Hematopoietic multipotent progenitor cell treated with erythropoietin and hydrocortisone succinate and interleukin-3 and kit ligand, for 8 days (in vitro differentiated cells): ENCODE results near the gene SEC22A.

Source experiments
- DNase-seq: peaks from one replicate; pipeline ENCODE4 v3.0.0-alpha.2; 2015

The SEC22A gene

GRCh38 chr3:123270818-123271217 is 69.1 kb downstream of the SEC22A start:
- DNase-seq, result no peak

DNA sequence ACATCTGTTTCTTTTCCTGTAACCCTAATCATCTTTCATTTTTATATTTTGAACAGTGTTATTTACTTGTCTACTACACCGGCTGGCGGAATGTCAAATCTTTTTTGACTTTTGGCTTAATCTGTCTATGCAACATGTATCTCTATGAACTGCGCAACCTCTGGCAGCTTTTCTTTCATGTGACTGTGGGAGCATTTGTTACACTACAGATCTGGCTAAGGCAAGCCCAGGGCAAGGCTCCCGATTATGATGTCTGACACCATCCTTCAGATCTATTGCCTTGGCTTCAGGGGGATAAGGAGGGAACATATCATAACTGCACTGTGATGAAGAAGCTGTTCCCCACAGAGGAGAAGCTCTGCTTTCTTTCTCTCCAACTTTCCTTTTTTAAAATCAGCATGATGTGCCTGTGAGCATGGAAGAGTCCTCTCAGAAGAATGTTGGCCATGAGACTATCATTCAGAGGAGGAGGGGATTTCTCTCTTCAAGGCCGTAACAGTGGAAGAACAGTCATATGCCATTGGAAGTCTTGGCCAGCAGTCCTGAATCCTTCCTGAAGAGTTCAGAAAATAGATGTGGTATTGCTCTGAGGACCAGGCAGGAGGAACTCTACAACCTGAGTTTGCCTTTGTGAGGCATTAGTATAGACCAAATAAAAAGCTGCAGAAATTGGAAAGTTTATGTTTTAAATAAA is 69.9 kb downstream of the SEC22A start:
- no peak for DNase-seq

- DNase-seq, result no peak
These were observed 70.8 kb downstream of the SEC22A start for GRCh38 chr3:123272547-123272946.

DNA sequence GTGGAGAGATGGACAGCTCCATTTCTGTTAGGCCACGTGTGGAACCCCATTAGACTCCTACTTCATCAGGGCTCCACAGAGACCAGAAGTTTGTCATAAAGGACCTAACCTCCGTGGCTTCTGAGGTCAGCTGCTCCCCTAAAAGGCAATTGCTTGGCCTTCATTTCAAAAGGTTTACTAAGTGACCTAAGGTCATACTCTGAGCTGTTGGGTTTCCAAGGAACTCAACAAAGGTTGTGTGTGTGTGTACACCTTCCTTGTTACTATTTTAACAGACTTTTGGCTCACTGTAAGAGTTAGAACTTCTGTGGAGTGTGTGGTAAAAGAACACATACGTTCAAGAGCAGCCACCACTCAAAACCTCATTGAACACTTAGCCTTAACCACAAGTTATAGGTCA is 73.9 kb downstream of the SEC22A start:
- DNase-seq, result no peak

GRCh38 chr3:123276346-123277006 is 74.7 kb downstream of the SEC22A start:
- DNase-seq, result no peak

GRCh38 chr3:123277106-123277505 is 75.4 kb downstream of the SEC22A start:
- DNase-seq, result no peak

- no peak for DNase-seq
These were observed 76.7 kb downstream of the SEC22A start for GRCh38 chr3:123278446-123278845.

DNA sequence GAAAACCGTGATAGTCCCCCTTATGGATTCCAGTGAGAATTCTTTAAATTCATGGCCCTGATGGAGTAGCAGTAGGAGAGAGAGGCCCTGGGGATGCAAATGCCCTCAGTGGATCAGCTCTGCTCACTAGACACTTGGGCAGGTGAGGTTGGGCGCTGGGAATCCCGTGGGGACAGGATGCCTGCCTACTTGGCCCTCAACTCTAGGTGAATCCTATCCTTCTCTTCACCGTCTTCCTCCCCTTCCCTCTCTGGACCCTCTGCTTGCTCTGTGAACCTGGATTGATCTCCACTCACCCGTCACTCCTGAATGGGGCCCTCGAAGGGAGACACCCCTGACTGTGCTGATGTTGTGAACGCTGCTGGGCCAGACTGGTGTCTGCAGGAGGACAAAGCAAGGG is 77.4 kb downstream of the SEC22A start:
- DNase-seq, result no peak

DNA sequence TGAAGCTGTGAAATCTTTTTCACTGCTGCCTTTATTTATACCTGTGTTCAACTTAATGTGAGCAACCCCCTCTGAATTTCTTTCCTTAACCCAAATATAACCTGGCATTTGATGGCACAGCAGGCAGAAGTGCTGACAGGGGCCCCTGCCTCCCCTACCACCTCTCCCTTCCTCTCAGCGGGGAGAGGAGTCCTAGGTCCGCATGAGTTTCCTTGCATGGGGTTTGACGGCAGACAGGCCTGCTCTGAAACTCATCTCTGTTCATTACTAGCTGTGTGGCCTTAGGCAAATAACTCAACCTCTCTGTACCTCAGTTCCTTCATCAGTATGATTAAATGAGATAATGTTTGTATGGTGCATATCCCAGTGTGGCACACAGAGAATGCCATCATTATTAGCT is 79.7 kb downstream of the SEC22A start:
- no peak for DNase-seq

DNA sequence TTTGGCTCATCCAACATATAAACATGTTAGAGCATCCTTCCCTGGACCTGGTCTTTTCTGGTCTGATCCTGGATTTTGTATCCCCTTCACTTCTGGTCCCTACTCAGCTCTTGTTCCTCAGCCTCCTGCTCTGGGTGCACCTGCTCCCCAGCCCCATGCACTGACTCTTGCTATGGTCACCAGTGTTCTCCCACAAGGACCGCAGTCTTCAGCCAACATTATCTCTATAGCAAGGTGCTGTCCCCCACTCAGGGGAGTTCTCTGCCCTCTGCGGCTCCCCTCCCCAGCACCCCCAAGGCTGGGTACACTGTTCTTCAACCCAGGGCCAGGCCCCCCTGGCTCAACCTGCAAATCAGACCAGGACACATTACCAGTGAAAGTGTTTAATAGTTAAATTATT is 80.2 kb downstream of the SEC22A start:
- no peak for DNase-seq

DNA sequence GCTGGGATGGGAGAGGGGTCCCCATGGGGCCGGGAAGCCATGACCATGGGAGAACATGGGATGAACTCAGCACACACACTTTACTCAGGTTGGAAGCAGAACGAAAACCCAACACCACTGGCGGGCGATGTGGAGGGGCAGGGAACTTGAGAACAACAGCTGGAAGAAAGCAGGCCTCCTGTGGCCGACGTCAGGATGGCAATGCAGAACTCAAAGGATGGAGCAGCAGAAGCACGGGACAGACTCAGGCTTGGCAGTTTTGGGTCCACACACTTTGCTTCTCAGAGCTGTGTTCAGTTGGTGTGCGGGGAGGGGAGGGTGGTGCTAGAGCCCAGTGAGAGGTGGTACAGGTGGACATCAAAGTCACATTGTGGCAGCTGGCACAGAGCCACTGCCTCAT is 80.7 kb downstream of the SEC22A start:
- no peak for DNase-seq

GRCh38 chr3:123283074-123283473 is 81.3 kb downstream of the SEC22A start:
- no peak for DNase-seq

- no peak for DNase-seq
These were observed 82.1 kb downstream of the SEC22A start for GRCh38 chr3:123283657-123284398.

DNA sequence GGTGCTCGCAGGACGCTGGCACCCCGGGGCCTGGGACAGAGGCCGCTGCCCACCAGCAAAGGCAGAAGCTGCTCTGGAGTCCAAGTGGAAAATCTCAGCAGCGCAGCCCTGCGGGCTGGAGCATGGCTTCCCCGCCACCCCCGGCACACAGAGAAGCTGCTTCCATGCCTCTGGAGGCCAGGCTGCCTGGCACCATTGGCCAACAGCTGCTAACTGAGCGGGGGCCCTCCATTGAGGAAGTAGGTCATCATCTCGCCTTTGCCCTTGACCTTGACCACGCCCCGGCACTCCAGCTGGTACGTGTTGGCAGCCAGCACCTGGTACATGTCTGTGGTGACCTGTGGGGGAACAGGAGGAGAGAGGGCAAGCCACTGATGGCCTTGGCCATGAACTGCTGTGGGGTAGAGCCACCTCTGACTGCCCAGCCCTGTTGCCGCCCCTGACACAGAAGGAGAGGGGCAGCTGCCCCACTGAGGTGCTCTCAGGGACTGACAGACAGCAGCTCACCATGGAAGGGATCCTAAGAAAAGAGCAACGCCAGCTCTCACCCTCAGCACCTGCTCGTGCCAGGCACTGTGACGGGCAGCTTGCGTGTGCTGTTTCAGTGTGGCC is 82.8 kb downstream of the SEC22A start:
- DNase-seq, result no peak

GRCh38 chr3:123285066-123285465 is 83.3 kb downstream of the SEC22A start:
- DNase-seq, result no peak

DNA sequence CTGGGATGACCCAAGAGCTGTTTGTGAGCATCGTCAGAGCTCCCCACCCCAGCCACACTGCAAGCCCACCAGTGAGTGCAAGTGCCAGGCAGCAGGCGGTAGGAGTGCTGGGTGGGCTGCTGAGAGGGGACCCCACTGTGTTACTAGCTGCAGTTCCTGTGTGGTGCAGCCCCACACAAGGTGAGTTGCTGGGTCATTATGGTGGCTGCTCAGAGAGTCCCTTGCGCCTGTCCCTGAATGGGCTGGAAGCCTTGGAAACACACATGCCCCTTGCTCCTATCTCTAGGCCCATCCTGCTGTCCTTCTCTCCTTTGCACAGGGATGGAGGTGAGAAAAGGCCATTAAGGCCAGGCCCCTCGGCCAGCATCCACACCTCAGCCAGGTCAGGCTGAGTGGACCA is 83.7 kb downstream of the SEC22A start:
- no peak for DNase-seq

- no peak for DNase-seq
These were observed 84.2 kb downstream of the SEC22A start for GRCh38 chr3:123285931-123286307.

- DNase-seq, result peak; percentile 73
These were observed 84.7 kb downstream of the SEC22A start for GRCh38 chr3:123286308-123287023.

GRCh38 chr3:123287051-123287961 is 85.6 kb downstream of the SEC22A start:
- DNase-seq, result no peak

DNA sequence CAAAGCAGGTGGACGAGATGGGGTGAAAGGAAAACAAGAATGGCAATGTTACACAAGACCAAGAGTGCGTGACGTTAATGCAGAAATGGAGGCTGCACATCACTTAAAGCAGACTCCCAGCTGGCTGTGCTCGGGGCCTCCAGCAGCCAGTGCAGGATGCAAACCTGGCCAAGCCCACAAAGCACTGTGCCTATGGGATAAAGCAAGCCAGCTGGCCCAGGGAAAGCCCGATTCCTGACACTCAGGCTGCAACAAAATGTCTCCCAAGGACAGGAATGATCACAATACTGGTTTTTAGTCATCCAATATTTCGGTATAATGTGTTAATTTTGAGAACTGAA is 86.2 kb downstream of the SEC22A start:
- DNase-seq, result no peak

- no peak for DNase-seq
These were observed 87.8 kb downstream of the SEC22A start for GRCh38 chr3:123289391-123290106.
